ENCODE measurements around the gene MAP3K4.

The MAP3K4 gene

DNA sequence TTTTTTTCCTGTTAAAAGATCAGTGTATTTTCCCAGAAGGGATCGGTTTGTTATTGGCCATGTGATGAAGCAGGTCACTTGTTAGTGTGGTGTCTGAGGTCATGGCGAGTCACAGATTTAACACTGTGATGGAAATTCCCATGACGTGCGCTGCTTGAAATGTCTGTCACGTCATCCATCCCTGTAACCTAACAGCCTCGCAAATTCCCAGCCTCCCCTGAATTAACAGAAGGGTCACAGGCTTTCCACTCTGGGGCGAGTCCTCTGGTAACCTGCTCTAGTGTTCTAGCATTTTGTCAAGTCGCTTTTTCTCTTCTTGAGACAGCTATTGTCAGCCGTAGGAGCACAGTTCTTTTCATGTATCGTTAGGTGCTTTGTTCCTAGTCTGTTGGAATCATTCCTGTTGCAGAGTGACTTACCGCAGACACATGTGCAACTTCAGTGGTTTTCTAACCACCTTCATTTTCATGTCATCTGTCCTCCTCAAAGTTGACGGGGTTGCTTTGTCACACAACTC is 137.2 kb downstream of the MAP3K4 start:
- no peak for DNase-seq

DNA sequence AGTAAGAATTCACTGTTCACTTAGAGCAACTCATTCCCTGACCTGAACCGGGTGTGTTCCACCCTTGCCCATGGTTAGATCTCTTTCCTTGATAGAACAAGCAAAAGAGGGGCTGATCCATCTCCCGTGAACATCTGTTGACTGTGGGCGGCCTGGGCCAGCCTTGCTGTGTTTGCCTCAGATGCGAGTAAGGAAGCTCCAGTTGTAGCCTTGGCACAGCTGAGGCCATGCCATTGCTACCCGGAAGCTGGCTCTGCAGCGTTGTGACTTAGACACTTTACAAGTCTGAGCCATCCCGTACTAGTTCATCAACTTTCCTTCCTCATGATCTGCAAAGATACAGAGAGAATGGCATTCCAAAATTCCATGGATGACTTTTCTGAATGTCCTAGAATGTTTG is 139.0 kb downstream of the MAP3K4 start:
- no peak for DNase-seq

DNA sequence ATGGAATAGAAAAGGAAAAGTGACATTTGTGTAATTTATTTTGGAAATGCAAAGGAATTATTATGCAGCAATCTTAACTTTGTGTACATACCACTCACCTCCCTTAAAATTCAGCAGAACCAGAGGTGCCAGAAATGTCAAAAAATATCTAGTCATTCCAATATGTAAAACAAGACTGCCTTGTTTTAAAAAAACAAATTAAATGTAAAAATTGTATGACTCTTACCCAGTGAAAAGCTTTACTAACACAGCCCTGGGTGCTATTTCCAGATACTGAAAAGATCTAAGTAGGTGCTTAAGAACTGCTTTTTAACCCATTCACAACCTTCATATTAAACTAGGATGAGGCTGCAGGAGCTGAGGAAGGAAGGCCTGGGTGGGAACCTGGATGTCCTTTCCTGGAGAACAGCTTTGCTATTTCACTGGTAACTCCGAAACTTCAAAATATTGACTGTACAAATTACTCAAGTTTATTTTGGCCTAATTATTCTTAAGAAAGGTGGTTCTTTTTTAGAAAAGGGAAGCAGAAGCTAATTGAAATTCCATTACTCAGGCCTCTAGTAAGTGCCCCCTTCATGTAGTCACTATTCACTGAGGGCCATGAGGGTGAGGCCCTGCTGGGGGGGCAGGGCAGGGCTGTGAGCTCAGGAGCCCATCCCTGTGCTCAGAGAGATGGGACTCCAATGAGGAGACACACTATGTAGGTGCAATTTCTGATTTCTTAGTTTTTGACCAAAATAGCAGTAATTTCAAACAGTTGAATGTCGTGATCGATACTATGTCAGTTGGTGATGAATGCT is 139.6 kb downstream of the MAP3K4 start:
- no peak for DNase-seq

DNA sequence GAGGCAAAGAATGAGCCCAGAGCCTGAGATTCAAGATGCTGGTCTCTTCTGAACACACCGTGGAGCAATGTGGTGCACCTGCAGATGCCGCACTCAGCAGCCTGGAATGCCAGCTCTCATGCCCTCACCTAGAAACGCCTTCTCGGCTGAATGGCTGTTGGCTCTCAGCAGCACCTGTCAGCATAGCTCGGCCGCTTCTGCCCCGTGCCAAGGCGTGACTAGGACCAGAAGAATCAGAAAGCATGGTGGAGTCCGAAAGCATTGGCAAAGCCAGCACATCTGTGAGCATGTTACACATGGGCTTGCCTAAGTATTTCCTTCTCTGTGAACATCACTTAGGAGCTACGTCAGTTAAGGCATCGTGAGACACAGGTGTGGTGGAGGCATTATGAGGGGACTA is 140.8 kb downstream of the MAP3K4 start:
- DNase-seq, result no peak

DNA sequence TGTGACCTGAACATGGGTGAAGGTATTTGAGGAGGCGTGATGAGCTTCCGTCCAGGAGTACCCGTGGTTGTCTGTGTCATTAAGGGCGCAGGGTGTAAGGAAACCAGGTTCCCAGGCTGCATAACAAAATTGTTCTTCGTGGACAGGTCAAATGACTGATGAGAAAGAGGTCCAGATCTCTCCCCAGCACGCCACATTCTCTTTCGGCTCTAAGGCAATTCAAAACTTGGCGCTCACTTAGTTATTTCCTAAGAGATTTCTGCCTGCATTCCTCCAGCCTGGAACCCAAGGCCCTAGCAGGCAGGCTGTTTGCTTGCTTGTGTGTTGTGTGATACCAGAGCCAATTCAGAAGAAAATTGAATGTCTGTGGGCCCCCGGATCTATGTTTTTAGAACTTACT is 142.4 kb downstream of the MAP3K4 start:
- DNase-seq, result no peak

DNA sequence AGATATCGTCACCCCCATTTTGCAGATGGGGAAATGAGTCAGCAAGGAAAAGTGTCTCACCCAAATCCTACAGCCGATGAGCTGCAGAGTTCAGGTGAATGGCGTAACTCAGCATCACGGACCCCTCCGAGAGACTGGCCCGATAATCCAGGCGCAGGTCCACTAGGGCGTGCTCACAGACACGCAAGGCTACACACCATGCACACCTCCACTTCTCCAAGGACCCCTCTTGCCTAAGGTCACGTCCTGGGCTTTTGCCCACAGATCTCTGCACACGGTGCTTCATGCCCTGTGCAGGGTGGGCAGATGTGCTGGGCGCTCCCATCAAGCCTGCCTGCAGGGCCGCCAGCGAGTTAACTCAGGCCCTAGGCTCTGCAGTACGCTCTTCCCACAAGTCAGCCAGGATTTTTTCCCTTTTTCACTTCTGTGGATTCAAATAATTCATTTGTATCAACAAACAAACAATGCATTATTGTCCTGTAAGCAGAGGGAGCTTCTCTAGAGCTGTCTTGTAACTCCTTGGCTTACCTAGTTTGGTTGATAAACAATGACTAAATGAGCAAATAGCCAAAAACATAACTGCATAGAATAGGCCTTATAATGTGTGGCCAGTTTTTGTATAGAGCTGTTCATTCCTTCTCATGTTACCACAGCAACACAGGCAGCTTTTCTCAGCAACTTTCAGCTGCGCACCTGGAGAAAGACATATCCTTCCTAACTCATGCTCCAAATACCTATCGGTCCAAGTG is 143.2 kb downstream of the MAP3K4 start:
- no peak for DNase-seq

DNA sequence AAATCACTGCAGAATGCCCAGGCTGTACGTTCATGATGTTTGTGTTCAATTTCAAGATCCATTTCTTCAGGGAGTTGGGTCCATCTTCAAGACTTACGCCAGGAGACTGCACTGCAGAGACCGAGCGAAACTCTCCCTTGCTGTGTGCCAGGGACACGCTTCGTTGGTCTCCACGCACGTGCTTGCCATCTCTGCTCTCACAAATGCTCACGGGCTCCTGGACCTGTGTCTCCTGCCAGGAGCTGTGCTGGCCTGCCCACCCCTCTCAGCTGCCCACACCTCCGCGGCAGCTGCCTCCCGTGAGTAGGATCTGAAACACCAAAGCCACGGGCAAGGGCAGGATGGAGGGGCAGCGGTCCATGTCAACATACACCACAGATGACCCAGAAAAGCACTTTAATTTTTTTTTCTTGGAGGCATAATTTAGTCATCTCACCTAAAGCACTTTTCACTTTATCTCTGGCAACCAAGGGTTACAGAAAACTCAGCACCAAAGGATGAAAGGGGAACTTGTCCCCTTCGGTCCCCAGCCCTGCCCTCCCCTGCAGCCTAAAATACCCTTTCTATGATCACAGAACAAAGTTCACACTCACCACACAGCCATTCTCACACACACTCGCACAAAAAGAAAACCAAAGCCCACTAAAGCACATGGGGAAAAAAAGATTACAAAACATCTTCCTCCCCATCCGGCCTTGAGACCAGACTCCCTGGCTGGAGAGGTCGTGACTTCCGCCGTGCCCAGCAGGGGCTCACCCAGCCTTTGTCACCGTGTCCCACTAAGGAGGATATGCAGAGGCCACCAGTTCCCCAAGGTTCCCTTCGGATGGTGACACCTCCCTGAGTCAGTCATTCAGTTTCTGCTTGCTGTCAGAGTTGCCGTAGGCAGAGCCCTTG is 144.4 kb downstream of the MAP3K4 start:
- no peak for DNase-seq

DNA sequence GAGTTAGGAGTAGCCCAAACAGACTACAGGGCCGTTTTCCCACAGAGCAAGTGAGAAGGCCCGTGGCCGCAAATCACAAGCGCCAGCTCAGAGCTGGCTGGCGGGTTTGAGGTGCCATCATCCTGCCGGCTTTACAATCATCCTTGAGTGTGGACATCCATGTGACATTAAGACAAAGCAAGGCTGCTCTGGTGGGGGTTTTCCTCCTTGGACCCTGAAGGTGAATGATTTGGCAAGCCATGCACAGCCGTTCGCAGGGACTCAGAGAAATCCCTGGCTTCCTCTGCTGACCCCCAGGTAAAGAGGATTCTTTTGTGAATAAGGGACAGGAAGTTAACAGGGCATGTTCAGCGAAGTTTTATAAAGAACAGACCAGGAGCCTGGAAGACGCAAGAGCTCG is 145.1 kb downstream of the MAP3K4 start:
- DNase-seq, result peak; percentile 17

DNA sequence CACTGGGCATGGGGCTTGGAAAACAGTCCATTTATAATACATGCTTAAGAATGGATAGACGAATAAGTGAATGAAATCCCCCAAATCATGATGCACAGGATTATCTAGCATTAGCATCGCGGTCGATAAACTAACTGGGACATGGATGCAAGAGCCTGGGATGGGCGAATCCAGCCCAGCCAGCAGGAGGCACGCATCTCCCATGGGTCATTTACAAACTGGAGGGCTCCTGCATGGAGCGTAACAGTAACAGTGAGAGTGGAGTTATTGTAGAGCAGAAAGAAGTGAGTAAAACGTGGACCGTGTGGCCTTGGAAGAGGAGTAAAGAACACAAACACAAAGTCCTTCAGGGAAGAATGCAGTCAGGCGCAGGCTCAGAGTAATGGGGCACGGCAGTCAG is 145.8 kb downstream of the MAP3K4 start:
- DNase-seq, result peak; percentile 30

DNA sequence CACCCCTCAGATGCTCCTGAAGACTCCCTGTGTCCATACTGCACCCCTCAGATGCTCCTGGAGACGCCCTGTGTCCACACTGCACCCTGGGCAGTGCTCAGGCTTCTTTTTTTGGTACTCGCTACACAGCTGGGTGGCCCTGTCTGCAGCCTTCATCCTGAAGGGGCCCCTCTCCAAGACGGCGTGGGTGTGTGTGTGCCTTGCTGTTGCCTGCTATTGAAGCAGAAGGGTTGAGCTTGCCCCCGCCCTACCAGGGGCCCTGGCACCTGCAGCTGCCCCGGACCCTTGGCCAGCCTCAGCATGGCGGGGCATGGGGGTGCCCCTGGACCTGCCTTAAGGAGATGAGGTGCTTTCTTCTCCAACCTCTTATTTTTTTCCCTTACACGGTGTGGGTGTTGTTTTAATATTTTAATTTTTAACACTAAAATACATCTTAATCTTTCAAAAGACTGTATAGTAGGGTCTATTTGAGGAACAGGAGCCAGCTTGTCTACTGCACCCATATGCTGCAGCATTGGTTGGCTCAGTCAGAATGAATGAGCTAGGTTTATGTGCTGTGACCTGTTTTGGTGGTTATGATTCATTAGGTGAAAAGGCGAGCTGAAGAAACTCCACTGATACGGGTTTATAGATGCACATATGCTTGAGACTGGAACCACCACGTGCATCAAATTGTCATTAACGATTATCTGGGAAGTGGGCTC is 146.4 kb downstream of the MAP3K4 start:
- DNase-seq, result peak; percentile 40

DNA sequence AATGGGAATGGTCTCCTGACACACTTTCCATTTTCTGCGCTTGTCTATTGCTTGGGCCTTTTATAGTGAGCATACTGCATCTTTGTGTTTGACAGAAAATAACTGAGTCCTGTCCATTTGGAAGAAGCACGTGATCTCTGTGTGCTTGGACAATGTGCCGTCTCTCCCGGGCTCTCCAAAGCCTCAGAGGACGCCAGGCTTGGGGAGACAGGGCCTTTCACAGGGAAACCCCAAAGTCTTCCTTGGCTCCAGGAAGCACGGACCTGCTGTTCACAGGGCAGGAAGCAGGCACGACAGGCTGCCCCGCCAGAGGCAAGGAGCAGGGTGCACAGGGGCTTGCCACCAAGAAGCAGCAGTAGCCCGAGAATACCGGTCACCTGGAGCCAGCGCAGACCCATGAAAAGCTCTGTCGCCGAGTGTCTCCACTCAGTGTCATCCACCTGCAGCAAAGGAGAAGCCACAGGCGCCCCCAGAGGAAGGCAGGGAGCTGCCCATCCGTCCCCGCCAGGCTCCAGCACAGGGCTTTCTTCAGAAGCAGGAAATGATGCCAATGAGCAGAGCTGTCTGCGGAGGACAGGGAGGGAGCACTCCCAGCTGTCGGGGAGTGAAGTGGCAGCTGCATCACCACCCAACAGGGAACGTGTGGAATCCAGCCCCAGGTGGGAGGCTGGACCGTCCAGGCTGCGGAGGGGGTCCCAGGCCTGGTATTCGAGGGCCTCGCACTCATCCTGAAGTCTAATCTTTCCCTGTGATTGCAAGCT is 147.2 kb downstream of the MAP3K4 start:
- DNase-seq, result peak; percentile 47

DNA sequence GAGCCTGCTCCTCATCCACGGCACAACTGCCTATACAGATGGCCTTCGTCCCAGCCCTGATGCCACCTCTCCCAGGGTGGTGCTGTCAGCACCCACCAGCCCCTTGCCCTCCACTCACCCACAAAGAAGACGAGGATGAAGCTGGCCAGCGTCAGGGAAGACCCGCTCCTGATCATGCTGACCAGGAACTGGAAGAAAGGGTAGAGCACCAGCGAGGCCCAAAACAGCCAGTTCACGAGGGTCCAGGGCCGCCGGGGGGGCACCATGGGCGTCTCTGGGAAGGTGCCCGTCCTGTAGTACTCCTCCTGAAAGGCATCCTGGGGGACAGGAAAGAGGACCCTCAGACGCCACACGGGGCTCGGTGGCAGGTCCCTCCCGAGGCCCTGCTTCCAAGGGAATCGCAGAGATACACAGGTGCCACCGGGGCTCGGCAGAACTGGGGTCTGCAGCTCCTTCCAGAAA is 147.8 kb downstream of the MAP3K4 start:
- no peak for DNase-seq

DNA sequence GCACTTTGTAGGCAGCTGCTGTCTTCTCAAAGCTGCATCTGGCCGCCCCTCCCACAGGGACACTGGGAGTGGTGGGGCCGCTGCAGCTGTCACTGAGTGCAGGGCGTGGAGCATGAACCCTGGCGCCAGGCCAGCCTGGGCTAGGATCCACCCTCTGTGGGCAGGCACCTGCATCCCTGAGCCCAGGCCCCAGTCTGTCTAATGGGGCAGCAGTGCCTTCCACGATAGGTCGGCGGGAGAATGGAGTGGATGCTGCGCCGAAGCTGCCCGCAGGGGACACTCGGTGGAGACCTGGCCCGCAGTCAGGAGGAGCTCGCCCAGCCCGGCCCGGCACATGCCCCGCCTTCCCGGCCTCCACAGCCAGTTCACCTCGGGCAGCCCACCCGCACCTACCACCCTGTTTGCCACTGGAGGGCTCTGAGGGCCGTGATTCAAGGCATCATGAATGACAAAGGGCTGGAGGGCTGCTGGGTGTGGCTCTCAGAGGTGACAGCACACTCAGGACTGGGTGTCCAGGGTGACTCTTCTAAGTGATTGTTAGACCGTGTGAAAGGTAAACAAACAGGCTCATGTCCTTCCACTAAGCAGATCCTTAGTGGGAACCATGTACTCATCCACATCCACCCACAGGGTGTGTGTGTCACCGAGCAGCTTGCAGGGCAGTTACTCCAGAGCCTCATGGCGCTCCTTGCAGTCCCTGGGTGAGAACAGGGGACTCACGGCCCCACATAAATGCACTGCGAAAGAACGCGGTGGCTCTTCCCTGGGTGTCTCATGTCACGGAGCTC is 148.4 kb downstream of the MAP3K4 start:
- peak; percentile 50 for DNase-seq

DNA sequence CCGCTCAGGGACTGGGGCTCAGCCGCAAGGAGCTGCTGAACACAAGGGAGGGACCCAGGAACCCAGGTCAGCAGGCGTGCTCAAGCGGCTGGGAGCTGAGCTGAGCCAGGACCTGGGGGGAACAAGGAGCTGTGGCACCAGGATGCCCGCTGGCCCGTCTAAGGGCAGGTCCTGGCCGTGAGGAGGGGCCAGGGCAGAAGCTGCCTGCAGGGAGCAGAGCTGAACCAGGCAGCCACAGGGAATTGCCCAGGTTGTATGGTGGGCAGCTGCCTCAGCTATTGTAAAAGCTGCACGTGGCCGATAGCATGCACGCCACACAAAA is 148.9 kb downstream of the MAP3K4 start:
- DNase-seq, result no peak

DNA sequence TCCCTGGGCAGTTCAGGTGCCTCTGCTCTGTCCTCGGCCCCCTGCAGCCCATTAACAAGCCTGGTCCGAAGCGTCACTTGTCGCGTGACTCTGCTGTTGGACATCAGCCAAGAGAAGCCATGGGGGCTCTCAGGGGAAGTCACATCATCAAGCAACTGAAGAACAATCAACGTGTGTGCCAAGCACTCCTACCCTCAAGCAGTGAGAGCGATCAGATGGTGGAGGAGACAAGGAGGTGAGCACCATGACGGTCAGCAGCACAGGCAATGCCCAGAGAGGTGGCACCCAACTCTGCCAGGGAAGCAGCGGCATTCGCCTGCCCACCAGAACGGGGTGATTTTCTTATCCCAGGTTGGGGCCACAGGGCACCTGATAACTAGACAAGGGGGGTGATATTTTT is 149.6 kb downstream of the MAP3K4 start:
- no peak for DNase-seq

DNA sequence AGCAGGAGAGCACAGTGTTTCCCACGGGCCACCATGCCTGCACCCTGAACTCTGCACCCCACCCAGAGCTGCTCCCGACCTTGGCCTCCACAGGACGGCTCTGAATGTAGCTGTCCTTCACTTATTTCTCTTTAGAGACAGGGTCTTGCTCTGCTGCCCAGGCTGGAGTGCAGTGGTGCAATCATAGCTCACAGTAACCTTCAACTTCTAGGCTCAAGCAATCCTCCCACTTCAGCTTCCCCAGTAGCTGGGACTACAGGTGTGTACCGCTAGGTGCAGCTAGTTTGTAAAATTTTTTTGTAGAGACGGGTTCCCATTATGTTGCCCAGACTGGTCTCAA is 151.4 kb downstream of the MAP3K4 start:
- peak; percentile 24 for DNase-seq

DNA sequence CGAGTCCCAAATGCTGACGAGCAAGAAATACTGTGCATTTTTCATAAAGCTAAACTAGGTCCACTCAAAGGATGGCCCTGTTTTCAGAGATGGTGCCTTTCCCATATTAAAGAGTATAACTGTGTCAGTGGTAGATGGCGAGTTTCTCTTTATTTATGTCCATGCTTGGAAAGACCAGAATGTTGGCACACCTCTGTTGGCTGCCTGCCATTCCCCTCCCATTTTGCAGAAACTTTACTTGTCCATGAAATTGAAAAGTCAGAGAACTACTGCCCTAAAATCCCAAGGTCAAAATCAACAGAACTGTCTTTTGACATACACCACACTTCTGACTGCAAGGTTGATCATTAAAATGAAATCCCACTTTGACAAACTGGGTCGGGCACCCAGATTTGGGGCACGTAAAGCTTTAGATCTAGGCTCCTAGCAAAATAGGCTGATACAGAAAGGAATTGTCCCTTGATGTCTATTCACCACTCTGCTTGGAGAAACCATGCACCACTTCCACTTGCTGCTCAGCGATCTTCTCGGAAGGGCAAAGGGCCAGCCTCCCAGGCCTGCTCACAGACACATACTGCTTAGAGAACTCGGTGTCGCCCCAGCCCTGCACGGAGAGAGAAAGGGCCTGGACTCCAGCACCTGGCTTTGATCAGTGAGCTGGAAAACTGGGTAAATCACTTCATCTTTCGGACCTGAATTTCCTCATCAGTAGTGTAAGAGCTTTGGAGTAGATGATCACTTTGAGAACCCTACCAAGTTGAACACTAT is 152.3 kb downstream of the MAP3K4 start:
- peak; percentile 37 for DNase-seq

DNA sequence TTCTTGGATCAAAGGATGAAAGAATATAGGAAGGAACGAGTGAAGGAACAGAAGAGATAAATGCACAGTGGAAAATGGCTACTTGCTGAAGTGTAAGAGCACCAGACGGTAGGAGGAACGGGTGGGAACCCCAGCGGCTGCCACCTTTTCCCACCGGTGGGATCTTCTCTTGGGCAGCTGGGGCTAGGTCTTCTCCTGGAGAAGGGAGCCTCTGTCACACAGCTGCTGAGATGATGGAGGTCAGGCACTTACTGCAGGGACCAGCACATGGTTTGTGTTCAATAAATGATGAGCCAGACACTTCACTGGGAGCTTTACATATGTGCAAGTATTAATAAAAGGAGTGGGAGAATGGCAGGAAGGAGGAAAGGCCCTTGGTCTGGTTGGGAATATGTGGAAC is 158.6 kb downstream of the MAP3K4 start:
- no peak for DNase-seq

DNA sequence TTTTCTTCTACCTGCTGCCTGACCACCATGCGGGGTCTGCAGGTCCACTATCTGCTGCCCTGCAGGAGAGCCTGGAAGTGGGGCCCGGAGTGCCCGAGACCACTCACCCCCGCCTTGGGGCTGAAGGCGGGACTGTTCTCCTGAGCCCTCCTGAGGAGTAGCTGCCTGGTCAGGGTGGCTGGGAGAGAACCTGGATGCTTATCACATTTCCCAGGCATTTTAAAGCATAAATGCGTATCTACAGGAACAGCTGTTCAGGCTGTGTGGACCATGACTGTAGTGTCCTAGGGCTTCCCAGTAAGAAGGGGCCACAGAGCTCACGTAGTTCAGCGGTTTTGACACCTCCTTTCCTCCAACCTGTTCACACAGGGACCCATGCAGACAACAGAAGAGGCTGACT is 159.0 kb downstream of the MAP3K4 start:
- DNase-seq, result no peak

DNA sequence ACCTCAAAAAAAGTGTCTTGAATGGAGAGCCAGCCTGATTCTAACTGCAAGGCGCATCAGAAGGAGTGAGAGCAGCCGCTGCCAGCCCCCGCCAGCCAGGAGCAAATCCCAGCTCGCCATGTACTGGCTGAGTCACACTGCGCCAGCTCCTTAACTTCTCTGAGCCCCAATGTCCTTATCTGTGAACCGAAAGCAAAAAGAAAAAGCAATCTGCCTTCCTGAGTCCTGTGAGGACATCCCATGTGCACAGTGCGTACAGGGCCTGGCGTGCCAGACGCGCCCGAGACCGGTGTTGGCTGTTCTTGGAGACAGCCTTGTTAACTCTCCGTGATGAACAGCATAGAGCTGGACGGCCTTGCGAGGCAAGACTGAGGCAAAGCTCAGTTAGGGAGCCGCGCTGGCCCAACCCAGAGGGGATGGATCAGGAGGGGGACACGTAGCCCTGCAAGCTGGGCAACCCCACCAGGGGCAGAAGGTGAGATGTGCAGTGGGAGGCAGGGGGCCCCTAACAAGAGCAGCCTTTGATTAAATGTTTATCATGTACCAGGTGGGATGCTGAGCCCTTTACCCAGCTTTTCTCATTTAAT is 159.6 kb downstream of the MAP3K4 start:
- DNase-seq, result no peak
